GM23338 (cell line): Measurements from ENCODE around the gene CD163. TPM values are rescaled to one million over a fixed set of nuclear protein-coding genes. Genes with fewer than 3 reads are reported as not detected.

Source experiments
- ATAC-seq: fragments of 200-7000 bp; cut with Tn5 transposase; 3 replicates; pipeline ENCODE4 v1.9.1; 2020
- DNase-seq: peaks from one replicate; pipeline ENCODE4 v3.0.0-alpha.2; 2015; ENCODE audit warnings: low spot score
- H2AFZ ChIP-seq: fragments of 200-600 bp; sonication (generic); 2 replicates; pipeline ENCODE4 v1.8.0; 2016; ENCODE audit warnings: antibody characterized with exemption, mild to moderate bottlenecking, moderate library complexity
- H3F3A ChIP-seq: fragments of 200-600 bp; sonication (generic); replicated peaks from 2 replicates; pipeline ENCODE4 v1.8.0; 2017; ENCODE audit warnings: antibody characterized with exemption, mixed run types, low read depth
- H3K27ac ChIP-seq: fragments of 200-600 bp; sonication (generic); 2 replicates; pipeline ENCODE4 v1.6.1; 2016; ENCODE audit warnings: low read depth
- H3K27me3 ChIP-seq: fragments of 200-600 bp; sonication (generic); 2 replicates; pipeline ENCODE4 v1.8.0; 2016; ENCODE audit warnings: mild to moderate bottlenecking, mixed run types, moderate library complexity; ENCODE audit not compliant: insufficient read depth
- H3K36me3 ChIP-seq: fragments of 200-600 bp; sonication (generic); 2 replicates; pipeline ENCODE4 v1.8.0; 2016; ENCODE audit warnings: mild to moderate bottlenecking; ENCODE audit not compliant: insufficient read depth
- H3K4me1 ChIP-seq: fragments of 200-600 bp; sonication (generic); 2 replicates; pipeline ENCODE4 v1.8.0; 2016; ENCODE audit warnings: mild to moderate bottlenecking, moderate library complexity; ENCODE audit not compliant: insufficient read depth
- H3K4me2 ChIP-seq: fragments of 200-600 bp; sonication (generic); 2 replicates; pipeline ENCODE4 v1.7.1; 2017; ENCODE audit warnings: mixed run types
- H3K4me3 ChIP-seq: fragments of 200-600 bp; sonication (generic); 2 replicates; pipeline ENCODE4 v1.6.1; 2016; ENCODE audit warnings: mixed run types
- H3K79me2 ChIP-seq: fragments of 200-600 bp; sonication (generic); replicated peaks from 2 replicates; pipeline ENCODE4 v1.8.0; 2017; ENCODE audit warnings: mild to moderate bottlenecking; ENCODE audit not compliant: insufficient read depth
- H3K9me2 ChIP-seq: fragments of 200-600 bp; sonication (generic); 2 replicates; pipeline ENCODE4 v1.8.0; 2017; ENCODE audit not compliant: insufficient read depth
- H4K20me1 ChIP-seq: fragments of 200-600 bp; sonication (generic); replicated peaks from 2 replicates; pipeline ENCODE4 v1.8.0; 2017; ENCODE audit warnings: mild to moderate bottlenecking; ENCODE audit not compliant: insufficient read depth
- H3K27ac Mint-ChIP-seq: 2 replicates; pipeline ENCODE4 v1.8.0; 2020; ENCODE audit warnings: inconsistent platforms, mild to moderate bottlenecking, moderate library complexity, mixed read lengths
- H3K27me3 Mint-ChIP-seq: 3 replicates; pipeline ENCODE4 v1.8.0; 2022; ENCODE audit warnings: low read depth, mild to moderate bottlenecking, moderate library complexity, mixed read lengths, inconsistent platforms; ENCODE audit not compliant: insufficient read depth, poor library complexity
- H3K36me3 Mint-ChIP-seq: 3 replicates; pipeline ENCODE4 v1.8.0; 2021; ENCODE audit warnings: low read depth, mild to moderate bottlenecking, inconsistent platforms, moderate library complexity, mixed read lengths
- H3K4me1 Mint-ChIP-seq: 3 replicates; pipeline ENCODE4 v1.8.0; 2020; ENCODE audit warnings: mild to moderate bottlenecking, inconsistent platforms, mixed read lengths
- H3K4me3 Mint-ChIP-seq: 3 replicates; pipeline ENCODE4 v1.8.0; 2021; ENCODE audit warnings: moderate library complexity, mild to moderate bottlenecking, inconsistent platforms, mixed read lengths
- H3K9me3 Mint-ChIP-seq: 3 replicates; pipeline ENCODE4 v1.8.0; 2020; ENCODE audit warnings: moderate library complexity, mild to moderate bottlenecking, inconsistent platforms, mixed read lengths
- CREB1 ChIP-seq: fragments of 250-450 bp; sonication (Bioruptor Pico); IDR thresholded peaks from 2 replicates; pipeline ENCODE4 v1.5.0; 2020; ENCODE audit warnings: low read depth, mild to moderate bottlenecking, moderate library complexity
- EZH2 ChIP-seq: fragments of 200-600 bp; sonication (generic); IDR thresholded peaks from one replicate; pipeline ENCODE4 v1.8.0; 2017; ENCODE audit warnings: antibody characterized with exemption, mild to moderate bottlenecking, low read depth; ENCODE audit not compliant: unreplicated experiment
- EZH2phosphoT487 ChIP-seq: fragments of 200-600 bp; sonication (generic); IDR thresholded peaks from one replicate; pipeline ENCODE4 v1.8.1; 2018; ENCODE audit warnings: antibody characterized with exemption; ENCODE audit not compliant: unreplicated experiment
- JUNB ChIP-seq: IDR thresholded peaks from one replicate; pipeline ENCODE4 v1.6.1; 2016; ENCODE audit warnings: antibody characterized with exemption; ENCODE audit not compliant: unreplicated experiment
- NANOG ChIP-seq: IDR thresholded peaks from 2 replicates; pipeline ENCODE4 v1.6.1; 2016; ENCODE audit warnings: antibody characterized with exemption, borderline replicate concordance
- POLR2AphosphoS5 ChIP-seq: IDR thresholded peaks from 2 replicates; pipeline ENCODE4 v1.6.1; 2016; ENCODE audit warnings: antibody characterized with exemption, low read depth
- STAT1 ChIP-seq: IDR thresholded peaks from one replicate; pipeline ENCODE4 v1.6.1; 2016; ENCODE audit warnings: antibody characterized with exemption; ENCODE audit not compliant: unreplicated experiment
- ZNF114 ChIP-seq: fragments of 250-450 bp; sonication (Bioruptor Pico); IDR thresholded peaks from 2 replicates; pipeline ENCODE4 v1.5.0; 2020; ENCODE audit warnings: mild to moderate bottlenecking, moderate library complexity
- ZNF331 ChIP-seq: fragments of 250-450 bp; sonication (Bioruptor Pico); IDR thresholded peaks from 2 replicates; pipeline ENCODE4 v1.5.0; 2020; ENCODE audit warnings: low read depth, mild to moderate bottlenecking, moderate library complexity
- polyA plus RNA-seq: library from polyadenylated mRNA; unstranded; fragments of >200 nt; fragmentation: Nextera tagmentation; extraction: Ambion mirVana; gene quantifications from 2 replicates; pipeline ENCODE4 v1.2.1, GENCODE V29; 2016
- total RNA-seq: library from RNA; depleted of rRNA; stranded (reverse); fragments of >200 nt; shearing (Covaris generic); gene quantifications from 2 replicates; pipeline ENCODE4 v1.2.3, GENCODE V29; 2014
- TF ChIP-seq, protein P1 (sequence below), 2 experiments: fragments of 200-600 bp in 1 of 2; sonication (generic) in 1 of 2; conservative IDR thresholded peaks; 2 replicates each; pipeline versions ENCODE4 v1.5.1 to v1.6.1; 2016 to 2017; ENCODE audit warnings: antibody characterized with exemption in 2 of 2, low read depth in 2 of 2, mild to moderate bottlenecking in 2 of 2, moderate library complexity in 1 of 2
- TF ChIP-seq, protein P2 (sequence below): IDR thresholded peaks from 2 replicates; pipeline ENCODE4 v1.6.1; 2016; ENCODE audit warnings: antibody characterized with exemption
- TF ChIP-seq, protein P3 (sequence below): IDR thresholded peaks from one replicate; pipeline ENCODE4 v1.6.1; 2018; ENCODE audit warnings: antibody characterized with exemption; ENCODE audit not compliant: unreplicated experiment

Gene CD163
- total and polyA plus RNA-seq, 2 experiments from 2014 or later: not detected

DNA sequence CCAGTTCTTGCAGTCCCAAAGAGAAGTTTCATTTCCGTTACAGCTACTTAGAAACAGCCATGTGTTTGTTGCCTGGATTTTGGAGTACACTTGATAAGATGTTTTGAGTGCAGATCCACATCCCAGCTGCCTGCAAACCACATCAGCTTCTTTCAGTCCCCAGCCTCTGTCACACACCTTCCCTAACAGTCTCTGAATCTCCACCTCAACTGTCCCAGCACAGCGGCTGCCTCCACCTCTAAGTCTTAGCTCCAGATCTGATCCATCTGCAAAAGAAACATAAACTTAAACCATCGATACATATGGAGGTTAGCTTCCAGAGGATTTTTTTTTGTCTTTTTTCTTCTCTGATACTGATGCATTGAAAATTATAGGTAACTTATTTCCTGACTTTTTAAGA lies 8.4 kb downstream of the CD163 start:
- H3K4me1 Mint-ChIP-seq: peaks cover 17% of the 10 kb centered on the region
- no peak overlapping the region for H3K4me2 ChIP-seq
- H3K4me1 ChIP-seq: peaks cover 16% of the 10 kb centered on the region; the same call in 1 of the 2 replicates
- no peaks in the 10 kb centered on the region for H3K79me2 ChIP-seq
- H3K9me3 Mint-ChIP-seq: peaks cover 4% of the 10 kb centered on the region; the same call in 1 of the 3 replicates
- no peak overlapping the region for H3K4me3 ChIP-seq
- H3F3A ChIP-seq: no peaks in the 10 kb centered on the region
- H3K27me3 Mint-ChIP-seq: no peaks in the 10 kb centered on the region
- no peak overlapping the region for H3K27ac Mint-ChIP-seq
- no peak overlapping the region for H3K4me3 Mint-ChIP-seq
- H3K9me2 ChIP-seq: 0 out of 2 replicates have a peak, but pooled peaks cover 5% of the 10 kb centered on the region
- no peak for TF ChIP-seq EZH2
- no peak for TF ChIP-seq STAT1
- no peaks in the 10 kb centered on the region; the same call in 2 of the 3 replicates for H3K36me3 Mint-ChIP-seq
- no peaks in the 10 kb centered on the region for H3K27me3 ChIP-seq
- no peak overlapping the region for H3K27ac ChIP-seq
- ATAC-seq (no peak), DNase-seq (no peak)
- H3K36me3 ChIP-seq: no peaks in the 10 kb centered on the region
- 0 out of 2 replicates have a peak overlapping the region, but pooled peaks have one; percentile 6 for H2AFZ ChIP-seq
- no peaks in the 10 kb centered on the region for H4K20me1 ChIP-seq

DNA sequence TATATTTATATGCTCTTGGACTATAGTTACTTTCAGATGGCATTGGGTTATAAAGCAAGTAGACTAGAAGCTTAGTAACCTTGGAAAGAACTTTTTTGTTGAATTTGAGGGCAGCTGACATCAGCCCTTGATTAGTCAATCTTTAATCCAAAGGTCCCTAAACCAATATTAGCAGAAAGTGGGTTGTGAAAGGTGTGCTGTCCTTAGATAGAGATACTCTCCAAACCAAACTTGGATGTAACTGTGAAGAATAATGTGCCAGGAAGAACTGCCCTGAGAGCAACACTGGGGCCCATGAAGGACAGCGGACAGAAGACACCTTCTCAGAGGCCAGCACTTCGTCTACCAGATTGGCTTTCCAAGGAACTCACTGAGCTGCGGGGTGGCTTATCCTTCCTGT lies 10.6 kb downstream of the CD163 start:
- Histone ChIP-seq H3K27ac (no peak overlapping the region), H2AFZ (peak overlapping the region; percentile 14; the same call in 1 of the 2 replicates), H4K20me1 (no peaks in the 10 kb centered on the region), H3K4me1 (peaks cover 7% of the 10 kb centered on the region; the same call in 1 of the 2 replicates), H3F3A (no peaks in the 10 kb centered on the region), H3K4me3 (no peak overlapping the region), H3K27me3 (no peaks in the 10 kb centered on the region), H3K36me3 (no peaks in the 10 kb centered on the region), H3K4me2 (no peak overlapping the region), H3K79me2 (no peaks in the 10 kb centered on the region), H3K9me2 (0 out of 2 replicates have a peak, but pooled peaks cover 5% of the 10 kb centered on the region)
- Mint-ChIP-seq H3K27ac (no peak overlapping the region), H3K4me1 (peaks cover 10% of the 10 kb centered on the region), H3K9me3 (peaks cover 4% of the 10 kb centered on the region; the same call in 1 of the 3 replicates), H3K27me3 (no peaks in the 10 kb centered on the region), H3K36me3 (no peaks in the 10 kb centered on the region; the same call in 2 of the 3 replicates), H3K4me3 (no peak overlapping the region)
- DNase-seq (no peak), ATAC-seq (no peak)
- TF ChIP-seq ZNF331 (CRISPR knock-in tag) (no peak), CREB1 (CRISPR knock-in tag) (no peak), ZNF114 (no peak), EZH2 (no peak), EZH2phosphoT487 (no peak), JUNB (no peak), STAT1 (no peak), NANOG (no peak), POLR2AphosphoS5 (no peak)
- TF ChIP-seq, protein P1, sequence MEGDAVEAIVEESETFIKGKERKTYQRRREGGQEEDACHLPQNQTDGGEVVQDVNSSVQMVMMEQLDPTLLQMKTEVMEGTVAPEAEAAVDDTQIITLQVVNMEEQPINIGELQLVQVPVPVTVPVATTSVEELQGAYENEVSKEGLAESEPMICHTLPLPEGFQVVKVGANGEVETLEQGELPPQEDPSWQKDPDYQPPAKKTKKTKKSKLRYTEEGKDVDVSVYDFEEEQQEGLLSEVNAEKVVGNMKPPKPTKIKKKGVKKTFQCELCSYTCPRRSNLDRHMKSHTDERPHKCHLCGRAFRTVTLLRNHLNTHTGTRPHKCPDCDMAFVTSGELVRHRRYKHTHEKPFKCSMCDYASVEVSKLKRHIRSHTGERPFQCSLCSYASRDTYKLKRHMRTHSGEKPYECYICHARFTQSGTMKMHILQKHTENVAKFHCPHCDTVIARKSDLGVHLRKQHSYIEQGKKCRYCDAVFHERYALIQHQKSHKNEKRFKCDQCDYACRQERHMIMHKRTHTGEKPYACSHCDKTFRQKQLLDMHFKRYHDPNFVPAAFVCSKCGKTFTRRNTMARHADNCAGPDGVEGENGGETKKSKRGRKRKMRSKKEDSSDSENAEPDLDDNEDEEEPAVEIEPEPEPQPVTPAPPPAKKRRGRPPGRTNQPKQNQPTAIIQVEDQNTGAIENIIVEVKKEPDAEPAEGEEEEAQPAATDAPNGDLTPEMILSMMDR (conservative IDR thresholded peaks at IDR 0.05; ENCODE audit: low read depth in 2 of 2): no peak
- TF ChIP-seq, protein P2, sequence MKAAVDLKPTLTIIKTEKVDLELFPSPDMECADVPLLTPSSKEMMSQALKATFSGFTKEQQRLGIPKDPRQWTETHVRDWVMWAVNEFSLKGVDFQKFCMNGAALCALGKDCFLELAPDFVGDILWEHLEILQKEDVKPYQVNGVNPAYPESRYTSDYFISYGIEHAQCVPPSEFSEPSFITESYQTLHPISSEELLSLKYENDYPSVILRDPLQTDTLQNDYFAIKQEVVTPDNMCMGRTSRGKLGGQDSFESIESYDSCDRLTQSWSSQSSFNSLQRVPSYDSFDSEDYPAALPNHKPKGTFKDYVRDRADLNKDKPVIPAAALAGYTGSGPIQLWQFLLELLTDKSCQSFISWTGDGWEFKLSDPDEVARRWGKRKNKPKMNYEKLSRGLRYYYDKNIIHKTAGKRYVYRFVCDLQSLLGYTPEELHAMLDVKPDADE: no peak
- TF ChIP-seq, protein P3, sequence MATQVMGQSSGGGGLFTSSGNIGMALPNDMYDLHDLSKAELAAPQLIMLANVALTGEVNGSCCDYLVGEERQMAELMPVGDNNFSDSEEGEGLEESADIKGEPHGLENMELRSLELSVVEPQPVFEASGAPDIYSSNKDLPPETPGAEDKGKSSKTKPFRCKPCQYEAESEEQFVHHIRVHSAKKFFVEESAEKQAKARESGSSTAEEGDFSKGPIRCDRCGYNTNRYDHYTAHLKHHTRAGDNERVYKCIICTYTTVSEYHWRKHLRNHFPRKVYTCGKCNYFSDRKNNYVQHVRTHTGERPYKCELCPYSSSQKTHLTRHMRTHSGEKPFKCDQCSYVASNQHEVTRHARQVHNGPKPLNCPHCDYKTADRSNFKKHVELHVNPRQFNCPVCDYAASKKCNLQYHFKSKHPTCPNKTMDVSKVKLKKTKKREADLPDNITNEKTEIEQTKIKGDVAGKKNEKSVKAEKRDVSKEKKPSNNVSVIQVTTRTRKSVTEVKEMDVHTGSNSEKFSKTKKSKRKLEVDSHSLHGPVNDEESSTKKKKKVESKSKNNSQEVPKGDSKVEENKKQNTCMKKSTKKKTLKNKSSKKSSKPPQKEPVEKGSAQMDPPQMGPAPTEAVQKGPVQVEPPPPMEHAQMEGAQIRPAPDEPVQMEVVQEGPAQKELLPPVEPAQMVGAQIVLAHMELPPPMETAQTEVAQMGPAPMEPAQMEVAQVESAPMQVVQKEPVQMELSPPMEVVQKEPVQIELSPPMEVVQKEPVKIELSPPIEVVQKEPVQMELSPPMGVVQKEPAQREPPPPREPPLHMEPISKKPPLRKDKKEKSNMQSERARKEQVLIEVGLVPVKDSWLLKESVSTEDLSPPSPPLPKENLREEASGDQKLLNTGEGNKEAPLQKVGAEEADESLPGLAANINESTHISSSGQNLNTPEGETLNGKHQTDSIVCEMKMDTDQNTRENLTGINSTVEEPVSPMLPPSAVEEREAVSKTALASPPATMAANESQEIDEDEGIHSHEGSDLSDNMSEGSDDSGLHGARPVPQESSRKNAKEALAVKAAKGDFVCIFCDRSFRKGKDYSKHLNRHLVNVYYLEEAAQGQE: no peak
